Parathyroid adenoma (tissue), 2 donors: ENCODE measurements around the gene URAD.

Source experiments
- H2AFZ ChIP-seq: fragments of 300-600 bp; sonication (generic); one replicate; pipeline ENCODE4 v1.7.0; 2017; ENCODE audit warnings: antibody characterized with exemption, mild to moderate bottlenecking
- H3K27ac ChIP-seq: fragments of 300-600 bp; sonication (generic); one replicate; pipeline ENCODE4 v1.7.0; 2017
- H3K27me3 ChIP-seq: fragments of 300-600 bp; sonication (generic); one replicate; pipeline ENCODE4 v1.7.0; 2017; ENCODE audit warnings: low read length; ENCODE audit not compliant: control insufficient read depth, insufficient read depth
- H3K36me3 ChIP-seq: fragments of 300-600 bp; sonication (generic); one replicate; pipeline ENCODE4 v1.7.0; 2017; ENCODE audit warnings: low read length; ENCODE audit not compliant: control insufficient read depth, insufficient read depth
- H3K4me1 ChIP-seq: fragments of 300-600 bp; sonication (generic); one replicate; pipeline ENCODE4 v1.7.0; 2017; ENCODE audit warnings: control low read depth
- H3K4me2 ChIP-seq: fragments of 300-600 bp; sonication (generic); one replicate; pipeline ENCODE4 v1.7.0; 2017; ENCODE audit warnings: low read length
- H3K4me3 ChIP-seq: fragments of 300-600 bp; sonication (generic); one replicate; pipeline ENCODE4 v1.7.0; 2017; ENCODE audit warnings: low read depth, low read length
- H3K79me2 ChIP-seq: fragments of 300-600 bp; sonication (generic); one replicate; pipeline ENCODE4 v1.7.0; 2017; ENCODE audit warnings: control low read depth
- H3K9ac ChIP-seq: fragments of 300-600 bp; sonication (generic); one replicate; pipeline ENCODE4 v1.7.0; 2017; ENCODE audit warnings: mild to moderate bottlenecking
- H3K9me3 ChIP-seq: fragments of 300-600 bp; sonication (generic); one replicate; pipeline ENCODE4 v1.7.0; 2017; ENCODE audit warnings: low read length; ENCODE audit not compliant: control insufficient read depth
- CTCF ChIP-seq: fragments of 300-600 bp; sonication (generic); IDR thresholded peaks from one replicate; pipeline ENCODE4 v1.7.0; 2017; ENCODE audit warnings: antibody characterized with exemption, mild to moderate bottlenecking
- donor health status: primary hyperparathyroidism.

URAD gene

GRCh38 chr13:27978301-27978968 lies 10.1 kb downstream of the URAD start:
- Histone ChIP-seq H3K9me3 (no peaks in the 10 kb centered on the region), H2AFZ (no peak overlapping the region), H3K27me3 (peaks cover 14% of the 10 kb centered on the region), H3K4me3 (no peak overlapping the region), H3K36me3 (no peaks in the 10 kb centered on the region), H3K9ac (no peak overlapping the region), H3K79me2 (no peaks in the 10 kb centered on the region), H3K4me1 (no peaks in the 10 kb centered on the region), H3K27ac (no peak overlapping the region), H3K4me2 (no peak overlapping the region)
- no peak for TF ChIP-seq CTCF

- no peak overlapping the region for H3K27ac ChIP-seq
- no peaks in the 10 kb centered on the region for H3K4me1 ChIP-seq
- H3K27me3 ChIP-seq = peaks cover 14% of the 10 kb centered on the region
- H3K4me2 ChIP-seq = no peak overlapping the region
- H2AFZ ChIP-seq = no peak overlapping the region
- H3K79me2 ChIP-seq = no peaks in the 10 kb centered on the region
- H3K9ac ChIP-seq = no peak overlapping the region
- no peaks in the 10 kb centered on the region for H3K36me3 ChIP-seq
- no peaks in the 10 kb centered on the region for H3K9me3 ChIP-seq
- no peak overlapping the region for H3K4me3 ChIP-seq
- TF ChIP-seq CTCF = no peak
Observed at GRCh38 chr13:27977476-27978300, 10.8 kb downstream of the URAD start.

- Histone ChIP-seq H3K4me1 (no peaks in the 10 kb centered on the region), H3K27me3 (peaks cover 19% of the 10 kb centered on the region), H3K9me3 (no peaks in the 10 kb centered on the region), H2AFZ (no peak overlapping the region), H3K4me2 (no peak overlapping the region), H3K36me3 (no peaks in the 10 kb centered on the region), H3K27ac (no peak overlapping the region), H3K4me3 (no peak overlapping the region), H3K79me2 (no peaks in the 10 kb centered on the region), H3K9ac (no peak overlapping the region)
- no peak for TF ChIP-seq CTCF
Observed at GRCh38 chr13:27976362-27977091, 12.0 kb downstream of the URAD start.

GRCh38 chr13:27975564-27976361 lies 12.7 kb downstream of the URAD start:
- H3K9ac ChIP-seq = no peak overlapping the region

More at GRCh38 chr13:27975564-27976361, 12.7 kb downstream of the URAD start:
- Histone ChIP-seq H3K4me1 (no peaks in the 10 kb centered on the region), H3K4me2 (peak overlapping the region; percentile 13), H3K27me3 (peaks cover 20% of the 10 kb centered on the region), H3K36me3 (no peaks in the 10 kb centered on the region), H3K79me2 (no peaks in the 10 kb centered on the region), H3K27ac (no peak overlapping the region), H3K4me3 (no peak overlapping the region), H2AFZ (no peak overlapping the region), H3K9me3 (no peaks in the 10 kb centered on the region)
- TF ChIP-seq CTCF = no peak
